Measurements from ENCODE around the gene MEIOB. TPM values are rescaled to one million over a fixed set of nuclear protein-coding genes. Genes with fewer than 3 reads are reported as not detected.

MEIOB gene
- total RNA-seq, 1 experiment from 2014 or later = not detected

- TF ChIP-seq EZH2 (IDR thresholded peaks at IDR 0.05; ENCODE audit: low read depth) = no peak
- TF ChIP-seq, protein P1, sequence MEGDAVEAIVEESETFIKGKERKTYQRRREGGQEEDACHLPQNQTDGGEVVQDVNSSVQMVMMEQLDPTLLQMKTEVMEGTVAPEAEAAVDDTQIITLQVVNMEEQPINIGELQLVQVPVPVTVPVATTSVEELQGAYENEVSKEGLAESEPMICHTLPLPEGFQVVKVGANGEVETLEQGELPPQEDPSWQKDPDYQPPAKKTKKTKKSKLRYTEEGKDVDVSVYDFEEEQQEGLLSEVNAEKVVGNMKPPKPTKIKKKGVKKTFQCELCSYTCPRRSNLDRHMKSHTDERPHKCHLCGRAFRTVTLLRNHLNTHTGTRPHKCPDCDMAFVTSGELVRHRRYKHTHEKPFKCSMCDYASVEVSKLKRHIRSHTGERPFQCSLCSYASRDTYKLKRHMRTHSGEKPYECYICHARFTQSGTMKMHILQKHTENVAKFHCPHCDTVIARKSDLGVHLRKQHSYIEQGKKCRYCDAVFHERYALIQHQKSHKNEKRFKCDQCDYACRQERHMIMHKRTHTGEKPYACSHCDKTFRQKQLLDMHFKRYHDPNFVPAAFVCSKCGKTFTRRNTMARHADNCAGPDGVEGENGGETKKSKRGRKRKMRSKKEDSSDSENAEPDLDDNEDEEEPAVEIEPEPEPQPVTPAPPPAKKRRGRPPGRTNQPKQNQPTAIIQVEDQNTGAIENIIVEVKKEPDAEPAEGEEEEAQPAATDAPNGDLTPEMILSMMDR (conservative IDR thresholded peaks at IDR 0.05) = no peak
- Histone ChIP-seq H3F3A (ENCODE audit: insufficient read depth, low read depth) (peaks cover 11% of the 10 kb centered on the region; the same call in 1 of the 2 replicates), H3K27me3 (ENCODE audit: insufficient read depth, low read depth) (no peaks in the 10 kb centered on the region), H2AFZ (no peak overlapping the region), H3K4me2 (no peak overlapping the region), H3K27ac (no peak overlapping the region), H4K20me1 (ENCODE audit: insufficient read depth) (no peaks in the 10 kb centered on the region), H3K9me3 (ENCODE audit: insufficient read depth, low read depth) (no peaks in the 10 kb centered on the region), H3K4me1 (replicated peaks; ENCODE audit: insufficient read depth) (no peaks in the 10 kb centered on the region), H3K9me2 (ENCODE audit: insufficient read depth) (no peaks in the 10 kb centered on the region), H3K79me2 (ENCODE audit: low read depth) (no peaks in the 10 kb centered on the region), H3K36me3 (ENCODE audit: low read depth) (0 out of 2 replicates have a peak, but pooled peaks cover 6% of the 10 kb centered on the region), H3K4me3 (no peak overlapping the region)
- intact Hi-C loops (cut with micrococcal nuclease; ENCODE audit: unreplicated experiment) = no loop called here
- CTCF ChIA-PET = no interaction called here
- DNase-seq = no peak
- no TSS peak for BruUV-seq (replicated peaks)
- POLR2A ChIA-PET (ENCODE audit: unreplicated experiment) = no interaction called here
Measured at GRCh38 chr16:1819611-1820010, 52.4 kb downstream of the MEIOB start.

DNA sequence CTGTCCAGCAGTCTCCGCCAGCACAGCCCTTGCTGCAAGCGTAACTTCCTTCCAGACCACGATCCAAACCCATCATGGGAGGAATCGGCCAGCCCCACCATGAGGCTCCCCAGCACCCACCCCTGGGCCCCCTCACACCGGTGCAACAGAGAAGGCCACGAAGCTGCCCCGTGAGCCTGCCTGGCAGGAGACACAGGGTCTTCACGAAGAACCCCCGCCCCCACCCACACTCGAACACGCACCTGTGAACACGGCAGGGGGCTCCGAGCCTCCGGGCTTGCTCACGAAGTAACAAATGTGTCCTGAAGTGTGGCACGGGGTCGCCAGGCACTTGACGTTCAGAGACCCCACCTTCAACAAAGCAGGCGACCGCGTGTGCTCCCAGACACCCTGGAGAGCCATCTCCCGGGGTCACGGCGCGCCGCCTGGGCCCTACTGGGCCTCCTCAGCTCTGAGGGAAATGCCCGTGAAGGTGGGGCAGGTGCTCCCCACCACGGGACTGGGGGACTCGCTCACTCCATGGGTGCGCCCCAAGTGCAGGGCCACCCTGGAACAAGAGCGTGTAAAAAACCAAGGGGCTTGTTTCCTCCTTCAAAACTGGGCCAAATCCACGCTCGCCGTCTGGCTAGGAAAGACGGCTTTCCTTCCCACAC lies 53.0 kb downstream of the MEIOB start:
- Histone ChIP-seq H3K27ac (no peak overlapping the region), H3K9me3 (ENCODE audit: insufficient read depth, low read depth) (no peaks in the 10 kb centered on the region), H3K27me3 (ENCODE audit: insufficient read depth, low read depth) (no peaks in the 10 kb centered on the region), H3F3A (ENCODE audit: insufficient read depth, low read depth) (peaks cover 6% of the 10 kb centered on the region; the same call in 1 of the 2 replicates), H3K4me3 (no peak overlapping the region), H3K79me2 (ENCODE audit: low read depth) (no peaks in the 10 kb centered on the region), H3K36me3 (ENCODE audit: low read depth) (0 out of 2 replicates have a peak, but pooled peaks cover 6% of the 10 kb centered on the region), H3K9me2 (ENCODE audit: insufficient read depth) (no peaks in the 10 kb centered on the region), H2AFZ (no peak overlapping the region), H3K4me1 (replicated peaks; ENCODE audit: insufficient read depth) (no peaks in the 10 kb centered on the region), H3K4me2 (no peak overlapping the region), H4K20me1 (ENCODE audit: insufficient read depth) (no peaks in the 10 kb centered on the region)
- TF ChIP-seq, protein P1 (conservative IDR thresholded peaks at IDR 0.05) = no peak
- no peak for TF ChIP-seq EZH2 (IDR thresholded peaks at IDR 0.05; ENCODE audit: low read depth)
- intact Hi-C loops (cut with micrococcal nuclease; ENCODE audit: unreplicated experiment) = no loop called here
- DNase-seq = no peak
- ChIA-PET CTCF (no interaction called here), POLR2A (ENCODE audit: unreplicated experiment) (no interaction called here)
- BruUV-seq (replicated peaks) = no TSS peak

- CTCF ChIA-PET = no interaction called here
- H3K27ac ChIP-seq = no peak overlapping the region
- peaks cover 9% of the 10 kb centered on the region; the same call in 1 of the 2 replicates for H3F3A ChIP-seq (ENCODE audit: insufficient read depth, low read depth)
- intact Hi-C loops (cut with micrococcal nuclease; ENCODE audit: unreplicated experiment) = no loop called here
- no peaks in the 10 kb centered on the region for H3K4me1 ChIP-seq (replicated peaks; ENCODE audit: insufficient read depth)
- H3K9me2 ChIP-seq (ENCODE audit: insufficient read depth) = no peaks in the 10 kb centered on the region
- POLR2A ChIA-PET (ENCODE audit: unreplicated experiment) = no interaction called here
- H4K20me1 ChIP-seq (ENCODE audit: insufficient read depth) = no peaks in the 10 kb centered on the region
- no peaks in the 10 kb centered on the region for H3K27me3 ChIP-seq (ENCODE audit: insufficient read depth, low read depth)
- DNase-seq = no peak
- H2AFZ ChIP-seq = no peak overlapping the region
- H3K79me2 ChIP-seq (ENCODE audit: low read depth) = no peaks in the 10 kb centered on the region
- 0 out of 2 replicates have a peak, but pooled peaks cover 6% of the 10 kb centered on the region for H3K36me3 ChIP-seq (ENCODE audit: low read depth)
- no peak for TF ChIP-seq EZH2 (IDR thresholded peaks at IDR 0.05; ENCODE audit: low read depth)
- TF ChIP-seq, protein P1 (conservative IDR thresholded peaks at IDR 0.05) = no peak
- no peaks in the 10 kb centered on the region for H3K9me3 ChIP-seq (ENCODE audit: insufficient read depth, low read depth)
- BruUV-seq (replicated peaks) = no TSS peak
- H3K4me2 ChIP-seq = no peak overlapping the region
- no peak overlapping the region for H3K4me3 ChIP-seq
Measured at GRCh38 chr16:1818204-1818872, 53.6 kb downstream of the MEIOB start.
